ENCODE measurements around the gene SPTAN1.
"Not testable (repeated sequence)": the region's sequence is repeated elsewhere in the genome, so short reads cannot be mapped to it uniquely, and the experiment has no call there.

SPTAN1 gene

GRCh38 chr9:128553728-128554127, 1.3 kb downstream of the SPTAN1 start:
- DNase-seq, result peak; percentile 68

DNA sequence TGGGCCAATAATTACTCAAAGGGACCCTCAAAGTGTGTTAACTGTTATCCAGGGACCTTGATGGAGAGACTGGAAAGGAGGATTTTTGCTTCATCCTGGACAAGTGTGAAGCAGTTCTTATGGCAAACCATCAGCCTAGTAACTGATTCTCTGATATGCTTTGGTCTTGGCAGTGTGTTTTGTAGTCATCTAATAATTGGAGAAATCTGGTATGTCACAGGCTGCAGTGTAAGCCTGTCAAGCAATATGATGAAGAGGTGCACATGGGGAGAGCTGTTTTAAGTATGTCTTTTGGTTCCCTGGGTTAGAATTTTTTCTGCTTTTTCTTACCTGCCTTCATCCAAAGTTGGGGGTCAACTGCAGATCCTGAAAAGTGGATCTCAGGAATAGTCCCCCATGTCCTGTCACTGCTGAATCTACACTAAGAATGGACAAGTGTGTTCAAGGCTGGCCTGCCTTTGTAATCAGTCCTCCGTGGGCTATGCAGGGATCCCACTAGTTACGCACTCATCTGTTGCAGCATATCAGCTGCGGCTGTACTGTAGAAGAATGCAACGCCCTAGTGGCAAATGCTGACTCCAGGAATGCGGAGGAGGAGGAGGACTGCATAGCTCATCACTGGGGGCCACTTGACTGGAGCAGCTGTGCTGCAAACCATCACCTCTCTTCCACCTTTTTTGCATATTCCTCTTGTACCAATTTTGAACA, 1.9 kb downstream of the SPTAN1 start:
- peak; percentile 91 for DNase-seq

DNA sequence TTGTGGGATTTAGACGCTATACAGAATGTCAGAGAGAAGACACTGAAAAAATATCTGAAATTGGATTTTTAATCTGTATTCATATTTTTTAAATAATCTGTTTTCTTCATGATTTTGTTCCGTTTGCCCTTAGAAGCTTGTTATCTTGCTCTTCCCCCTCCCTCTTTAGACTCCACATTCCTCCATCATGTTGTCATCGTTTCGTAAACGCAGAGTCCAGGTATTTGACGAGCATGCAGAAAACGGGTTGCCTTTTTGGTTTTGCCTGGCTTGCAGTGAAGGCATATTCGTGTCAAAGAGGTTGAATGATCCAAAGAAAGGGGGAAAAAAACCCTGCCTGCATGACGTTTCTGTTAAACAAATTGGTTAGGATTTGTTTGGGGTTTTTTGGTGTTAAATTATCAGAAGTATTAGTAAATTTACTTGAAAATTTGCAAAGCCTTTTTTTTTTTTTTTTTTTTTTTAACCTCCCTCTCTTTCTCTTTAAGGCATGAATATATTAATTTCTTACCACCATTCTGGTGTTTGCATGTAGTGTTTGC, 2.9 kb downstream of the SPTAN1 start:
- peak; percentile 74 for DNase-seq

DNA sequence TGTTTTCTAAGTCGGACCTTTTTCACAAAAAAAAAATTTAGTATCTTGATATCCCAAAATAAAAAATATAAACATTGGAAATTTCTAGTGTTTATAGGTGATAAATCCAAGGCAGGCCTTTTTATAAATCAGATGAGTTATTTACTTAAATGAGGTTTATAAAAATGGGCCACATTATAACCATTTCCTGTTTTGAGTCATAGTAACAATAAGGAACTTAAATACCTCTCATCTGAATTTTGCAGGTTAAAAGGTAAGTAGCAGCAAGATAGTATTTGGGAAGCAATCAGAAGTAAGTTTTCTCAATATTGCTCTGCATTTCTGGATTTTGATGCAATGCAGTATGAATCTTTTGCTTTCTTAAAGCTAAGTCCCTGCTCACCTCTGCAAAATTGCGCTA, 3.9 kb downstream of the SPTAN1 start:
- DNase-seq, result no peak

DNA sequence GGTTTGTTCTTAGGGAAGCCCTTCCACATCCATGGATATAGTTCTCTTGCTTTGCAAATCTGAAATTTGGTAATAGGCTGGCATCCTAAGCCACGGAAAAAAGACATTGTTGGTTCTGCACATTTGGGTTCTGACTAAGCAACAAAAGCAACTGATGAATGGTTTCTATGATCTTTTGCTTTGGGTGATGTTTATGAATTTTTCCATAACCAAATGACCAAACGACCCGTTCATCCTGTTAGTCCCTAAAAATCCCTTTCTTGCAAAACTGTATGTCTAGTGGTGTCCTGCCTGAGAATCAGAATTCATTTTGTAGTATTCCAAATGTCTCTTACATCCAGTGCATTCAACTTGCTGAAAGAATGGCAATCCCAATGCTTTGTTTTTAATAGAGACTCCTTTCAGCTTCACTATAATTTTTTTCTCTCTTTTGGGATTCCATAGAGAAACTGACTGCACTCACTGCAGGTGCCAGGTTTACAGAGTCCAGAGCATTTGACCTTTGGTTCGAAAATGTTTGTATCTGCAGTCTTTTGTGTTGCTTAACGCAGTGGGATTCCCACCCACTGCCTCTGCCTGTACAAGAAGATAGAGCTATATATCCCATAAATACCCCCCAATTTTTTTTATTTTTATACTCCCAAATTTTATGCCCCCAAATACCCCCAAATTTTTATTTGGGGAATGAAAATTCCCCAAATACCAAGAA, 4.7 kb downstream of the SPTAN1 start:
- no peak for DNase-seq

- peak; percentile 89 for DNase-seq
Observed at GRCh38 chr9:128558431-128559310, 6.3 kb downstream of the SPTAN1 start.

DNA sequence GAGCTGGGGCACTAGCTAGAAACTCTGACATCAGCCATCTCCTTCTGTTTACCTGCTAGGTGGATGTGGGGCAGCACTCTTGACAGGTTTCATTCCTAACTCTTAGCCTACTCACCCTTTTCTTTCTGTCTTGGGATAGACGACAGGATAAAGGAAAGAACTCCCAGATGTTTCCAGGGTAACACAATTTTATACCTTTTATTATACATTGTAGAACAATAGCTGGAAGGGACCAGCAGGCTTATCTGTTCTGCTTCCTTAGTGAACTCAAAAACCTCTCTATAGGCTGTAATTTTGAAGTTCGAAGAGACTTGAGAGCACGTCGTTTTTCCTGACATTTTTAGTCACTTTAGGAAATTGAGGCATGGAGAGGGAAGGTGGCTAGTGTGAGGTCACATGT, 13.2 kb downstream of the SPTAN1 start:
- no peak for DNase-seq

GRCh38 chr9:128568470-128569078, 16.2 kb downstream of the SPTAN1 start:
- DNase-seq, result no peak

DNA sequence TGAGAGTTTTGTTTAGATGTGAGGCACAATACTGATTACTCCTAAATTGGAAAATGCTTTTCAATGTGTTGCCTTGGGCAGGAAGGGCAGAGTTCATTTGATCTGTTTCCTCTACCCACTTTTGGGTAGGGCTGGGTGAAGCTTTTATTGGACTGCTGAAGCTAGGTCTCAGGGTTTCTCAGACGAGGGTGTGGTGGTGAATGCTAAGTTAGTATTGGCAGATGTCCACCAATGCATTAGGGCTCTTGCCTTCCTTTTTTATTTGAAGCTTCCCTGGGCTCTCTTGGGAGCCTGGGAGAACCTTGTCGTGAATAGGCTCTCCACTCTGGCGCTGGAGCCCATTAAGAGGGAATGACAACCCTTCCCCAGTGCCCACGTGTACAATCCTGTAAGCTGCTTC, 23.1 kb downstream of the SPTAN1 start:
- DNase-seq, result peak; percentile 17

GRCh38 chr9:128575916-128576315, 23.5 kb downstream of the SPTAN1 start:
- DNase-seq, result no peak

- DNase-seq, result no peak
Observed at GRCh38 chr9:128577206-128577605, 24.8 kb downstream of the SPTAN1 start.

DNA sequence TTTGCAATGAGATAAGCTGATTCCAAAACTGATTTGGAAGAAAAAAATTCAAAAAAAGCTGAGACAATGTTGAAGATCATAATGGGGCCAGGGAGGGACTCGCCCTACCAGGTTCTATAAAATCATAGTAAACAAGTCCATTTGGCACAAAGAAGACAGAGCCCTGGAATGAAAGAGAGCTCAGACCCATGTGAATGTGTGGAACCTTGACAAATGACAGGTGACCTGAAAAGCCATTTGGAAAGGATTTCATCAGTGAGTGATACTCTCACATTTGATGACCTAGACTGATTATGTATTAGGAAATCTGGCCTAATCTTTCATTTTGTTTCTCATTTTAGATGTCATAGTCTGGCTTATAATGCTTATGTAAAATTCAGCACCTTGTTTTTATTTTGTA, 26.8 kb downstream of the SPTAN1 start:
- DNase-seq, result no peak

GRCh38 chr9:128580731-128581130, 28.3 kb downstream of the SPTAN1 start:
- DNase-seq, result no peak

- DNase-seq, result not testable (repeated sequence)
Observed at GRCh38 chr9:128585155-128585554, 32.8 kb downstream of the SPTAN1 start.

GRCh38 chr9:128586934-128587333, 34.5 kb downstream of the SPTAN1 start:
- DNase-seq, result not testable (repeated sequence)

- no peak for DNase-seq
Observed at GRCh38 chr9:128587453-128587852, 35.1 kb downstream of the SPTAN1 start.

GRCh38 chr9:128588581-128589233, 36.3 kb downstream of the SPTAN1 start:
- no peak for DNase-seq

GRCh38 chr9:128593039-128593438, 40.7 kb downstream of the SPTAN1 start:
- no peak for DNase-seq

- no peak for DNase-seq
Observed at GRCh38 chr9:128593856-128594255, 41.5 kb downstream of the SPTAN1 start.

DNA sequence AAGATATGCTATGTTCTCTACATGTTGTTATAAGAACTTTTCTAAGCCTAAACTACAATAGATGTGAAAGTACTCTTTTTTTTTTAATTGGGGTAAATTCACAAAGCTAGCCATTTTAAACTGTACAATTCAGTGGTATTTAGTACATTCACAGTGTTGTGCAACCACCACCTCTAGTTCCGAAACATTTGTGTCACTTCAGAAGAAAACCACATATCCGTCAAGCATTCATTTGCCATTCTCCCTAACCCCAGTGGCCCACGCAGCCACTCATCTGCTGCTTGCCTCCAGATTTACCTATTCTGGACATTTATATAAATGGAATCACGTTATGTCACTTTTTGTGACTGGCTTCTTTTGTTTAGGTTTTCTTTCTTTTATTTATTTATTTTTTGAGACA, 43.1 kb downstream of the SPTAN1 start:
- no peak for DNase-seq

DNA sequence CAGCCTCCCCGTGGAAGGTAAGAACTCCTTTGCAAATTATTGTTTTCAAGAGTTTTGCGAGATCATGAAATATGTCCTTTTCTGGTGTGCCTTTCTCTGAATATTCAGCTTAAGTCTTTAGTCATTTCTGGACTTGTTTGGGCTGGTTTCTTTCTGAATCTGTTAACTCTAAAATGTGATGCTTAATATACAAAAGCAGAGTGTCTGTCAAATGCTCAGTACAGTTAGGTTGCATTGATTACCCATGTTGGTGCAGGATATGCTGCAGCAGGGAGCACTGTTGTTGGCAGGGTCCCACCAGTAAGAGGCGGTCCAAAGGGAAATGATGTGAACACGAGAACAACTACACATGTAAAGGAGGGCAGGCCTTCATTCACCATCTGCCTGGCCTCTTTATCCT, 47.7 kb downstream of the SPTAN1 start:
- DNase-seq, result no peak

DNA sequence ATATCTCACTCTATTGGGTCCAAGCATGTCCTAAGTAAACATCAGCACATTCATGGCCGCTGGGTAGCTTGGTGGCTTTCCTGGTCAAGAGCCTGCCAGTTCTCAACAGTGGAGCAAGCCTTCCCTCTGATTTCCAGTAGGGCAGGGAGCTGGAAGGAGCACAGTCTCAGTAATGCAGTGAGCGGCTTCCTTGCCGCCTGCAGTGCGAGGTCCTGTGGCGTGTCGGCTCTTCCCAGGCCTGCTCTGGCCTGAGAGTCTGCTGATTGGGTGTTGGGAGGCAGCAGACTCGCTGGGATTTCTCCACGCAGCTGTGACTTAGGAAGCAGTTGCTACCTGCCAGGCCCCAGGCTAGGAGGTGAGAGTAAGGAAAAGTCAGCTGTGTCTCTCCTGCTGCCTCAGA, 51.3 kb downstream of the SPTAN1 start:
- no peak for DNase-seq

Measured in fibroblast of upper back skin (primary cell).